Keratinocyte (primary cell): ENCODE measurements around the gene BRD7. TPM values are rescaled to one million over a fixed set of nuclear protein-coding genes. Genes with fewer than 3 reads are reported as not detected.

Experiments used
- DNase-seq: peaks from one replicate; pipeline ENCODE4 v3.0.0-alpha.2; 2011; ENCODE audit warnings: low read depth, missing footprints, low spot score
- FAIRE-seq: peaks from 2 replicates; lab custom pipeline; 2011; peaks lifted over from hg19 to GRCh38; lab: Jason Lieb, UNC
- H2AFZ ChIP-seq: 2 replicates; pipeline ENCODE4 v1.6.0; 2012; ENCODE audit warnings: low read length, control low read depth, inconsistent platforms; ENCODE audit not compliant: control insufficient read depth
- H3K27ac ChIP-seq: 2 replicates; pipeline ENCODE4 v1.5.1; 2011; ENCODE audit warnings: low read length; ENCODE audit not compliant: control insufficient read depth, insufficient read depth
- H3K27me3 ChIP-seq: 3 replicates; pipeline ENCODE4 v1.6.0; 2011; ENCODE audit warnings: low read length; ENCODE audit not compliant: control insufficient read depth, insufficient read depth; ENCODE audit errors: extremely low read depth
- H3K36me3 ChIP-seq, 2 experiments: 2 replicates in 1 of 2; 3 replicates in 1 of 2; pipeline ENCODE4 v1.5.1; 2011; ENCODE audit warnings: low read length in 2 of 2, mild to moderate bottlenecking in 1 of 2; ENCODE audit not compliant: control insufficient read depth in 2 of 2, insufficient read depth in 2 of 2; ENCODE audit errors: extremely low read depth in 1 of 2
- H3K4me1 ChIP-seq: 3 replicates; pipeline ENCODE4 v1.5.1; 2011; ENCODE audit warnings: low read length; ENCODE audit not compliant: control insufficient read depth, insufficient read depth; ENCODE audit errors: extremely low read depth
- H3K4me2 ChIP-seq: 3 replicates; pipeline ENCODE4 v1.6.0; 2011; ENCODE audit warnings: low read depth, low read length; ENCODE audit not compliant: control insufficient read depth, insufficient read depth; ENCODE audit errors: extremely low read depth
- H3K4me3 ChIP-seq, 3 experiments: fragments of 200-600 bp in 1 of 3; sonication (generic) in 1 of 3; 2 replicates in 2 of 3; 3 replicates in 1 of 3; pipeline ENCODE4 v1.5.1; 2011 to 2016; ENCODE audit warnings: low read length in 3 of 3, mild to moderate bottlenecking in 3 of 3, control low read depth in 2 of 3, inconsistent platforms in 1 of 3, low read depth in 1 of 3, mixed read lengths in 1 of 3, mixed run types in 1 of 3, moderate library complexity in 1 of 3; ENCODE audit not compliant: control insufficient read depth in 2 of 3, insufficient read depth in 2 of 3; ENCODE audit errors: extremely low read depth in 1 of 3
- H3K79me2 ChIP-seq: 2 replicates; pipeline ENCODE4 v1.6.0; 2012; ENCODE audit warnings: low read length; ENCODE audit not compliant: control insufficient read depth, insufficient read depth
- H3K9ac ChIP-seq: 3 replicates; pipeline ENCODE4 v1.6.0; 2011; ENCODE audit warnings: low read length; ENCODE audit not compliant: control insufficient read depth, insufficient read depth; ENCODE audit errors: extremely low read depth
- H3K9me1 ChIP-seq: 3 replicates; pipeline ENCODE4 v1.6.0; 2011; ENCODE audit warnings: low read length; ENCODE audit not compliant: control insufficient read depth, insufficient read depth; ENCODE audit errors: extremely low read depth
- H3K9me3 ChIP-seq: 2 replicates; pipeline ENCODE4 v1.5.1; 2012; ENCODE audit warnings: low read depth, low read length; ENCODE audit not compliant: control insufficient read depth
- H4K20me1 ChIP-seq: 3 replicates; pipeline ENCODE4 v1.6.0; 2011; ENCODE audit warnings: low read length; ENCODE audit not compliant: control insufficient read depth, insufficient read depth; ENCODE audit errors: extremely low read depth
- EZH2 ChIP-seq: IDR thresholded peaks from one replicate; pipeline ENCODE4 v1.6.1; 2012; ENCODE audit warnings: inconsistent platforms, mild to moderate bottlenecking, low read length, moderate library complexity
- dilution Hi-C: fragments of 300-500 bp; cut with MboI; formaldehyde crosslinking; loops from one replicate; pipeline ENCODE4 v1.7.0; 2020; ENCODE audit warnings: low sequenced_read_pairs; ENCODE audit not compliant: extremely low pct_ligation_motif_present
- polyA plus RNA-seq, 5 experiments: library from polyadenylated mRNA; depleted of rRNA in 3 of 5; stranded (reverse) in 3 of 5; stranded (forward) in 1 of 5; unstranded in 1 of 5; fragments of >200 nt; gene quantifications; 1 replicate in 1 of 5; 2 replicates in 3 of 5; 3 replicates in 1 of 5; pipeline versions ENCODE4 v1.2.1 to v1.2.3, GENCODE V29; 2011 to 2012; ENCODE audit warnings: missing spikeins in 2 of 5, low read depth in 1 of 5, low replicate concordance in 1 of 5
- TF ChIP-seq, protein P1 (sequence below), 3 experiments: IDR thresholded peaks in 1 of 3; conservative IDR thresholded peaks in 1 of 3; optimal IDR thresholded peaks in 1 of 3; 2 replicates in 2 of 3; 3 replicates in 1 of 3; pipeline versions ENCODE3 to v1.5.1; 2011; ENCODE audit warnings: low read length in 3 of 3, mild to moderate bottlenecking in 3 of 3, moderate library complexity in 2 of 3, control low read depth in 1 of 3, inconsistent platforms in 1 of 3; ENCODE audit not compliant: insufficient read depth in 2 of 3; ENCODE audit errors: extremely low read depth in 1 of 3

BRD7 gene
- polyA plus RNA-seq, 1 donor (not counting 4 experiments of a cell fraction or from before 2014, with no cell fraction given), result 66.6 TPM

GRCh38 chr16:50324345-50324744 lies 44.4 kb downstream of the BRD7 start:
- no peak overlapping the region for H2AFZ ChIP-seq
- H3K4me3 ChIP-seq, result no peak overlapping the region
- no peaks in the 10 kb centered on the region for H3K27me3 ChIP-seq
- no peak overlapping the region for H3K27ac ChIP-seq
- TF ChIP-seq, protein P1, sequence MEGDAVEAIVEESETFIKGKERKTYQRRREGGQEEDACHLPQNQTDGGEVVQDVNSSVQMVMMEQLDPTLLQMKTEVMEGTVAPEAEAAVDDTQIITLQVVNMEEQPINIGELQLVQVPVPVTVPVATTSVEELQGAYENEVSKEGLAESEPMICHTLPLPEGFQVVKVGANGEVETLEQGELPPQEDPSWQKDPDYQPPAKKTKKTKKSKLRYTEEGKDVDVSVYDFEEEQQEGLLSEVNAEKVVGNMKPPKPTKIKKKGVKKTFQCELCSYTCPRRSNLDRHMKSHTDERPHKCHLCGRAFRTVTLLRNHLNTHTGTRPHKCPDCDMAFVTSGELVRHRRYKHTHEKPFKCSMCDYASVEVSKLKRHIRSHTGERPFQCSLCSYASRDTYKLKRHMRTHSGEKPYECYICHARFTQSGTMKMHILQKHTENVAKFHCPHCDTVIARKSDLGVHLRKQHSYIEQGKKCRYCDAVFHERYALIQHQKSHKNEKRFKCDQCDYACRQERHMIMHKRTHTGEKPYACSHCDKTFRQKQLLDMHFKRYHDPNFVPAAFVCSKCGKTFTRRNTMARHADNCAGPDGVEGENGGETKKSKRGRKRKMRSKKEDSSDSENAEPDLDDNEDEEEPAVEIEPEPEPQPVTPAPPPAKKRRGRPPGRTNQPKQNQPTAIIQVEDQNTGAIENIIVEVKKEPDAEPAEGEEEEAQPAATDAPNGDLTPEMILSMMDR (optimal IDR thresholded peaks at IDR 0.05 in 1 of 3, IDR thresholded peaks at IDR 0.05 in 1 of 3, conservative IDR thresholded peaks at IDR 0.05 in 1 of 3; ENCODE audit: extremely low read depth in 1 of 3, insufficient read depth in 2 of 3, low read length in 3 of 3), result no peak
- TF ChIP-seq EZH2, result no peak
- FAIRE-seq (no peak), DNase-seq (no peak)
- no peak overlapping the region for H3K4me2 ChIP-seq
- H3K79me2 ChIP-seq, result no peaks in the 10 kb centered on the region
- dilution Hi-C loops, result no loop called here
- no peaks in the 10 kb centered on the region for H3K4me1 ChIP-seq
- peaks cover 28 to 46% of the 10 kb centered on the region in 2 experiments for H3K36me3 ChIP-seq
- H4K20me1 ChIP-seq, result peaks cover 2% of the 10 kb centered on the region
- H3K9me1 ChIP-seq, result no peaks in the 10 kb centered on the region
- no peak overlapping the region for H3K9ac ChIP-seq
- H3K9me3 ChIP-seq, result no peaks in the 10 kb centered on the region

GRCh38 chr16:50323335-50324011 lies 45.3 kb downstream of the BRD7 start:
- H3K4me3 ChIP-seq, result no peak overlapping the region
- H3K4me1 ChIP-seq, result no peaks in the 10 kb centered on the region
- no peak for TF ChIP-seq EZH2
- TF ChIP-seq, protein P1 (optimal IDR thresholded peaks at IDR 0.05 in 1 of 3, IDR thresholded peaks at IDR 0.05 in 1 of 3, conservative IDR thresholded peaks at IDR 0.05 in 1 of 3; ENCODE audit: extremely low read depth in 1 of 3, insufficient read depth in 2 of 3, low read length in 3 of 3), result no peak
- no peak overlapping the region for H3K4me2 ChIP-seq
- H4K20me1 ChIP-seq, result peaks cover 2% of the 10 kb centered on the region
- H3K9me1 ChIP-seq, result no peaks in the 10 kb centered on the region
- H3K9me3 ChIP-seq, result no peaks in the 10 kb centered on the region
- dilution Hi-C loops, result no loop called here
- H3K79me2 ChIP-seq, result no peaks in the 10 kb centered on the region
- no peak for DNase-seq
- H3K36me3 ChIP-seq, result peaks cover 26 to 46% of the 10 kb centered on the region in 2 experiments
- FAIRE-seq, result no peak
- H3K9ac ChIP-seq, result no peak overlapping the region
- no peaks in the 10 kb centered on the region for H3K27me3 ChIP-seq
- no peak overlapping the region for H2AFZ ChIP-seq
- H3K27ac ChIP-seq, result no peak overlapping the region
